Stimulated activated CD4-positive, alpha-beta T cell treated with anti-CD3 and anti-CD28 coated beads, Interleukin-2, amount 100 ng/mL, for 48 hours (primary cell): ENCODE results near the gene MLEC.
"Not testable (repeated sequence)": the region's sequence is repeated elsewhere in the genome, so short reads cannot be mapped to it uniquely, and the experiment has no call there.

Experiments used
- DNase-seq, 2 donors: peaks; one replicate each; pipeline ENCODE4 v3.0.0-alpha.2; 2020

Gene MLEC

DNA sequence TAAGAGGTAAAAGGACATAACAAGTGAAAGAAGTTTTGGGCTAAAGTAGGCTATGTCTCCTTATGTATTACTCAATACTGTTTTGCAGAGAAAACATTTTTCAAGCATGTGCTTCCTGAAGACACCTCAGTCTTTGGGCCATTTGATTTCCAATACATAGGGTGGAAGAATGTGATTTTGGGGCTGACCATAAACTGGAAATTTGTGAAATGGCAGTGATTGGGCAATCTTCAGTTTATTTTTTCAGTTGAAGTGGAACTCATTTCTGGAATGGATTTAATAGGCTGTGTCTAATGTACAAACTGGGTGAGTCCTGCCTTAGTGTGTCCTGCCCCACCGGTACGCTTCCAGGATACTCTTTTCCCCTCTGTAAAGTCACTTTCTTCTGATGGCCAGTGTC, 35.8 kb downstream of the MLEC start:
- no peak for DNase-seq

DNA sequence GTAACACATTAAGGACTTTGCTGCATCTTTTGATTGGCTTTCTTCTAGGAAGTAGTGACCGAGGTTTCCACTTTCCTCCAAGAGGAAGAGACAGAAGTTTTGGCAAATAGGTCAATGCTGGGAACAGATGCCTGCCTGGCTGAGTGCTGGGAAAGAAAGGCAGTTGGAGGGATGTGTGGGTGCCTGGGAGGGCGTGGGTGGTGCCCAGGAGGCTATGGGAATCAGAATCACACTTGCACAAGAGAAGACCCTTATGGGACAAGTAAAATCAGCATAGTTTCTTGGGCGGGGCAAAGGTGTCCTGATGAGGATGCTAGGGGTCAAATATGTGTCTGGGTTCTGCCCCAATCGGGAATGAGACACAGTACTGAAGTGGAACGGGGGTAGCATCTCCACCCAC, 37.8 kb downstream of the MLEC start:
- no peak for DNase-seq

DNA sequence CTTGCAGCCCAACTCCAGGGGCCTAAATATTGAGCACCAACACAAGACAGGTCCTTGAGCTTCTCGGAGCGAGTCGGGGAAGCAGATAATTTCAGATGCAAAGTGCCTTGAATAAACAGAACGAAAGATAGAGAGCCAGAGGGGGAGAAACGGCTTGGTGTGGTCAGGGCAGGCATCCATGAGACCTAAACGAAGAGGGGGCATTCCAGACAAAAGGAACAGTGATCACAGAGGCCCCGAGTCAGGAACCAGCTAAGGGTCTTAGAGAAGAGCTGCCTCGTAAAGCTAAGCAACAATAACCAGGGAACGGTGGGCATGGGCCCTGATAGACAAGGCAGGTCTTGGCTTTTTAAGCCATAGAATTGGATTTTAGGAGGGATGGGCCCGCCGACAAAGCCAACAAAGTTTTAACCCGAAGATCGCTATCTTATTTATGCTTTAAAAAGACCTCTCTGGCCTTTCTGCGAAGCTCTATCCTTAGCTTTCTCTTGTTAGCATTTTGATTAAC, 38.3 kb downstream of the MLEC start:
- no peak for DNase-seq

DNA sequence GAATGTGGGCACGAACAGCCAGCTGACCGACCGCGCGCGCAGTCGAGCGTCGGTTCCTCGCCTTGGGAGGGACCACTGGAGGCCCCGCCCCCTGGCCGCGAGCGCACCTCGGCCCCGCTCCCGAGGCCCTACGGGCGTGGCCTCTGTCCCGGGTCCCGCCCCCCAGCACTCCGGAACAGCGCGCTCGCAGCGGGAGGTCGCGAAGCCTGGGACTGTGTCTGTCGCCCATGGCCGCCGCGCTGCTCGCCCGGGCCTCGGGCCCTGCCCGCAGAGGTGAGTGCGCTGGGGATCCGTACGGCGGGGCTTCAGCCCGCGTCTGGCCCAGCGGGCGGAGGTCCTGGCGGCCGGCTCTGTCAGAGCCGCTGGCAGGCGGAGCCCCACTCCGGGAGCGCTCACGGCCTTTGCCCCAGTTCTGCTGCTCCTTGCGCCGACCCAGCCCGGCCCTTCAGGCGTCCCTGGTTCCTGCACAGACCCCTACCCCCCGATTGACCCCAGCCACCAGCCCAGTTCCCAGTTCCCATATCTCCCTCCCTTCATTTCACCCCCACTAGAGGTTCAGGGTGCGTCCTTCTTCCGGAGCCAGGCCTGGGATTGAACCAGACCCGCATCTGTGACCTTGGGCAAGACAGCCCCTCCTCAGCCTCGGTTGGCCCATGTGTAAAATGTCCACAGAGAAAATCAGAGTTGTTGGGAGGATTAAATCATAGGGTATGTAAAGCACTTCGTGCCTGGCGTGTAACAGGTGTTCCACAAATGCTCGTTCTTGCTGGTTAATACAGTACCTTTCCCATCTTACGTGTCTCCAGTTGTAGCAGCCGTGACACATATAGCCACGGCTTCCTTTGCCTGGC, 38.9 kb downstream of the MLEC start, which contains the start of gene ACADS:
TSS of gene ACADS (plus strand) at position 168 of the 851 bp plus-strand sequence. CDS start at position 228, 60 bp downstream.
- peak; percentile 87 to 88 for DNase-seq

DNA sequence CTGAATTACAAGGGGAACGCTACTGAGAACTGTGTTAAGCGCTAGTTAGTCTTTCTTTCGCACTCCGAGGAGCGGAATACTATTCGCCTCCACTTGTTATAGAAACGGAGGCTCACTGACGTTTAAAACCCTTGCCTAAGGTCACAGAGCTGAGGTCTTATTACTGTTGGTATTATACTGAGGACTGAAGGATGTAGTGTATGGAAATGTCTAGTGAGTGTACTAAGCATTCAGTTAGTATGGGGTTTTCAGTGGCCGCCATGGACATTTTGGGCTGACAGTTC, 39.5 kb downstream of the MLEC start:
- no peak for DNase-seq

DNA sequence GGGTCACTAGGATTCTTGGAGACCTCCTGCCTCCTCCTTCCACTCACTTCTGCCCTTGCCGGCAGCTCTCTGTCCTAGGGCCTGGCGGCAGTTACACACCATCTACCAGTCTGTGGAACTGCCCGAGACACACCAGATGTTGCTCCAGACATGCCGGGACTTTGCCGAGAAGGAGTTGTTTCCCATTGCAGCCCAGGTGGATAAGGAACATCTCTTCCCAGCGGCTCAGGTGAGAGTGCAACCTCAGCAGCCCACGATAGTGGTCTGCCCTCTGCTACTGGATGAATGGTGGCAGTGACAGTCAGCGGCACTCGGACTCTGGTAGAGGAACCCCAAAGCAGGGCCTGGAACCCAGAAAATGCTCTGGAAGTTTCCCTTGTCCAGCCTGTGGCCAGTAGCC, 40.0 kb downstream of the MLEC start:
- DNase-seq = no peak

DNA sequence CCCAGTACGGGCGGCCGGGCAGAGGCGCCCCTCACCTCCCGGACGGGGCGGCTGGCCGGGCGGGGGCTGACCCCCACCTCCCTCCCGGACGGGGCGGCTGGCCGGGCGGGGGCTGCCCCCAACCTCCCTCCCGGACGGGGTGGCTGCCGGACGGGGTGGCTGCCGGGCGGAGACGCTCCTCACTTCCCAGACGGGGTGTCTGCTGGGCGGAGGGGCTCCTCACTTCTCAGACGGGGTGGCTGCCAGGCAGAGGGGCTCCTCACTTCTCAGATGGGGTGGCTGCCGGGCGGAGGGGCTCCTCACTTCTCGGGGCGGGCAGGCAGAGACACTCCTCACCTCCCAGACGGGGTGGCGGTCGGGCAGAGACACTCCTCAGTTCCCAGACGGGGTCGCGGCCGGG, 45.2 kb downstream of the MLEC start:
- not testable (repeated sequence) for DNase-seq

DNA sequence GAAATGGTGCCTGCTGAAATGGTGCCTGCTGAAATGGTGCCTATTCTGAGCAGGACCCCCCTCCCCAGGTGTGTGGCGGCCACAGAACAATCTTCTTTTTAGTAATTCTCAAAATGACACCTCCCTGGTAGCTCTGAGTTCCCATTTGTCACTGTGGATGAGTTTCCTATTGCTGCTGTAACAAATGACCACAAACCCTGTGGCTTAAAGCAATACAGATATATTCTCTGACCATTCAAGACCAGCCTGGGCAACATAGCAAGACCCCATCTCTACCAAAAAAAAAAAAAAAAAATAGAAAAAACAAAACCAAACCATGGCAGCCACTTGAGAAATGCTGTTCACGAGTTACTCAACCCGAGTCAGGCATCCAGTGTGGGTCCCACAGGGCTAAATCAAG, 46.6 kb downstream of the MLEC start:
- DNase-seq = no peak

DNA sequence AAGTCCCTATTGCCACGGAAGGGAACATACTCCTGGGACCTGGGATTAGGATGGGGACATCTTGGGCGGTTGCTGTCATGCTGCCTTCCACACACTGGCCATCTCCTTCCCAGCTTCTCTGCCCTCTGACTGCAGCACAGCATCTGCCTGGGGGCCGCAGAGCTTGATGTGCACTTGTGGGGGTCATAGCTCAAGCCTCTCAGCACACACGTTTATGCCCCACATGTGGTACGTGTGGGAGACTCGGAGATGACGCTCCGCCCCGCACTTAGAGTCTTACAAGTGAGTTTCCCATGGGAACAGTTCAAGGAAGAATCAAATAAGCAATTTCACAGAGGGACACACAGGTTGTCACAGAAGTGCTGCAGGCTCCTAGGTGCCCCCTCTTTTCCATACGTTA, 47.3 kb downstream of the MLEC start:
- DNase-seq = no peak

DNA sequence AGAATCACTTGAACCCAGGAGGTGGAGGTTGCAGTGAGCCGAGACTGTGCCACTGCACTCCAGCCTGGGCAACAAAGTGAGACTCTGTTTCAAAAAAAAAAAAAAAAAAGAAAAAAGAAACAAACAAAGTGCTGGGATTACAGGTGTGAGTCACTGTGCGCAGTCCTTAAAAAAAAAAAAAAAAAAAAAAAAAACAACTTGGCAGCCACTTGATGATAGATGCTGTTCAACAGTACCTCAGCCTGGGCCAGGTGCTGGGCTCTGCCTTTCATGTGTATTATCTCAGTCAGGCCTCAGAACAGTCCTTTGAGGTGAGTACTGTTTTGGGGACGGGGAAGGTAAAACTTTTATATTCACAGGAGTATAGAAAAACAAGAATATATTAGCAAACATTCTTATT, 48.2 kb downstream of the MLEC start:
- no peak for DNase-seq

DNA sequence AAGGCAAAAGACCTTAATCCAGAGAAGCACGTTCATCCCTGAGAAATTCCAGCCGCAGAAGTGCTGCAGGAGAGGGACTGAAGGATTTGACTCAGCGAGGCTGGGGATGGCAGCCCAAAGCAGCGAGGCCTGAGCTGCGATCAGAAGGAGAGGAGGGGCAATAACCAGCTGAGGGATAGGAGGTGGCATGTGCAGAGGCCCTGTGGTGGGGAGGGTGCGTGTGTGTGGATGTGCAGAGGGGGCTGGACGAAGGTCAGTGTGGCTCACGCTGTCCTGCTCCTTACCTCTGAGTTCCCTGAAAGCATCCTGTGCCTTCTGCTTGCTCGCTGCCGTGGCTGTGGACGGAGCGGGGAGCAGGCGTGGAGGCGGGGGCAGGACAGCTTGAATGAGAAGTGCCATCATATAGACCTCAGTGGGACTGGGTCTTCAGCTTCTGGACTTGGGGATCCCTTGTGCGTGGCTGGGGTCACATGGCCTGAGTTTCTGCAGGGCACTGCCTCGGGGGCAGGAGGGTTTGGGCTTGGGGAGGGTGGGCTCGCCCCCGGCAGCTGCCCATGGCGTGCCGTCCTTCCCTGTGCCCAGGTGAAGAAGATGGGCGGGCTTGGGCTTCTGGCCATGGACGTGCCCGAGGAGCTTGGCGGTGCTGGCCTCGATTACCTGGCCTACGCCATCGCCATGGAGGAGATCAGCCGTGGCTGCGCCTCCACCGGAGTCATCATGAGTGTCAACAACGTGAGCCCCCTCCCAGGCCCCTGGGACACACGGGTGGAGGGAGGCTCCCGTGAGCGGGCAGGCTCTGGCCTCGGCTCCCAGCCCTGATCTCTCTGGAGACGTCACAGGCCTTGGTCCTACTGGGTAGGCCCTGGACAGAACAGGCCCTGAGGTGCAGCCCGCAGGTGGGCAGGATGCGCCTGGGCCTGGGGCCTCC, 49.7 kb downstream of the MLEC start:
- DNase-seq = no peak

DNA sequence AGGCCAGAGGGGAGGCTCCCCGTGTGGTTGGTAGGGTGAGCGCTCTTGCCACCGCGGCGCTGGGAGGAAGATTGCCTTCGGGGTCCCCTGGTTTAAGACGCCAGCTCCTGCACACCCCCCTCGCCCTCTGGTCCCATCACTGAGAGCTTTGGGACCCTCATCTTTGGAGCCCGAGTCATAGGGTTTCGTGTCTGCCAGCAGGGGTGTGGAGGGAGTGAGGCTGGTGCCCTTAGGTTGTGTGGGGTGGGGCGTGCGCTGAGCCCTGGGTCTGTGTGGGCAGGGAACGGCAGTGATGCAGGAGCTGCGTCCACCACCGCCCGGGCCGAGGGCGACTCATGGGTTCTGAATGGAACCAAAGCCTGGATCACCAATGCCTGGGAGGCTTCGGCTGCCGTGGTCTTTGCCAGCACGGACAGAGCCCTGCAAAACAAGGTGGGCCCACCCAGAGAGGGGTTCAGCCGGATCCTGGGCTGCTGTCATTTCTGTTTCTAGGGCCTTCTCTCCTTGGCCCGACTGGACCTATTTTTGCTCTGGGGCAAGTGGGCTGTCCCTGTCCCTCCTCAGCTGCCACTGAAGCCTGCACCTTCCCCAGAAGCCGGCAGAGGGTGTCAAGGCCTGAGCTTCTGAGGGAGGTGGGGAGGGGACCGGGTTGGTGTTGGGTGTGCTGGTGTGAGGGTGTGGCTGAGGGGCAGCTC, 50.8 kb downstream of the MLEC start:
- no peak for DNase-seq

DNA sequence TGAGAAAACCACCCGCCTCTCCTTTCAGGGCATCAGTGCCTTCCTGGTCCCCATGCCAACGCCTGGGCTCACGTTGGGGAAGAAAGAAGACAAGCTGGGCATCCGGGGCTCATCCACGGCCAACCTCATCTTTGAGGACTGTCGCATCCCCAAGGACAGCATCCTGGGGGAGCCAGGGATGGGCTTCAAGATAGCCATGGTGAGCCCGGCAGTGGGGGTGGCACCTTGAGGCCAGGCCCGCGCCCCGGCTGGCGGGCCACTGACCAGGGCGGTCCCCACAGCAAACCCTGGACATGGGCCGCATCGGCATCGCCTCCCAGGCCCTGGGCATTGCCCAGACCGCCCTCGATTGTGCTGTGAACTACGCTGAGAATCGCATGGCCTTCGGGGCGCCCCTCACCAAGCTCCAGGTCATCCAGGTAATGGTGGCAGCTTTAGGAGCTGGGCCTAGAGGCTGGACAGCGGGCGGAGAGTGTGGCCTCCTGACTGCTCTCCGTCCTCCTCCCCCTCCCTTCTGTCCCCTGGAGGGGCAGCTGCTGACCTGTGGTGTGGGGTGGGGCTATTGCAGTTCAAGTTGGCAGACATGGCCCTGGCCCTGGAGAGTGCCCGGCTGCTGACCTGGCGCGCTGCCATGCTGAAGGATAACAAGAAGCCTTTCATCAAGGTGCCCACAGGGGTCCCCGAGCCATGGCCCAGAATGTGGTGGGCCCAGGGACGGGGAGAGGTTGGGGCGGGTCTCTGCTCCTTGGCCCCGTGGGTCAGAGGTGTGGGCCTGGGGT, 51.5 kb downstream of the MLEC start:
- no peak for DNase-seq

DNA sequence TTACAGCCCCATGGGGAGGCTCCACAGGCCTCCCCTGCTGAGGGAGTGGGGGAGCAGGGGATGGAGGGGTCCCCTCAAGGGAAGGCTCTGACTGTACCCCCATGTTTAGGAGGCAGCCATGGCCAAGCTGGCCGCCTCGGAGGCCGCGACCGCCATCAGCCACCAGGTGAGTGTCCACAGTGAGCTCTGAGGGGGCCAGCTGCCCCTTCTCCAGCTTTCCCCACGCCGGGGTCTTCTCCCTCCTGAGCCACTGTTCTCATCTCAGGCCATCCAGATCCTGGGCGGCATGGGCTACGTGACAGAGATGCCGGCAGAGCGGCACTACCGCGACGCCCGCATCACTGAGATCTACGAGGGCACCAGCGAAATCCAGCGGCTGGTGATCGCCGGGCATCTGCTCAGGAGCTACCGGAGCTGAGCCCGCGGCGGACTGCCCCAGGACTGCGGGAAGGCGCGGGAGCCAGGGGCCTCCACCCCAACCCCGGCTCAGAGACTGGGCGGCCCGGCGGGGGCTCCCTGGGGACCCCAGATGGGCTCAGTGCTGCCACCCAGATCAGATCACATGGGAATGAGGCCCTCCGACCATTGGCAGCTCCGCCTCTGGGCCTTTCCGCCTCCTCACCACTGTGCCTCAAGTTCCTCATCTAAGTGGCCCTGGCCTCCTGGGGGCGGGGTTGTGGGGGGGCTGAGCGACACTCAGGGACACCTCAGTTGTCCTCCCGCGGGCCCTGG, 52.2 kb downstream of the MLEC start:
- no peak for DNase-seq

DNA sequence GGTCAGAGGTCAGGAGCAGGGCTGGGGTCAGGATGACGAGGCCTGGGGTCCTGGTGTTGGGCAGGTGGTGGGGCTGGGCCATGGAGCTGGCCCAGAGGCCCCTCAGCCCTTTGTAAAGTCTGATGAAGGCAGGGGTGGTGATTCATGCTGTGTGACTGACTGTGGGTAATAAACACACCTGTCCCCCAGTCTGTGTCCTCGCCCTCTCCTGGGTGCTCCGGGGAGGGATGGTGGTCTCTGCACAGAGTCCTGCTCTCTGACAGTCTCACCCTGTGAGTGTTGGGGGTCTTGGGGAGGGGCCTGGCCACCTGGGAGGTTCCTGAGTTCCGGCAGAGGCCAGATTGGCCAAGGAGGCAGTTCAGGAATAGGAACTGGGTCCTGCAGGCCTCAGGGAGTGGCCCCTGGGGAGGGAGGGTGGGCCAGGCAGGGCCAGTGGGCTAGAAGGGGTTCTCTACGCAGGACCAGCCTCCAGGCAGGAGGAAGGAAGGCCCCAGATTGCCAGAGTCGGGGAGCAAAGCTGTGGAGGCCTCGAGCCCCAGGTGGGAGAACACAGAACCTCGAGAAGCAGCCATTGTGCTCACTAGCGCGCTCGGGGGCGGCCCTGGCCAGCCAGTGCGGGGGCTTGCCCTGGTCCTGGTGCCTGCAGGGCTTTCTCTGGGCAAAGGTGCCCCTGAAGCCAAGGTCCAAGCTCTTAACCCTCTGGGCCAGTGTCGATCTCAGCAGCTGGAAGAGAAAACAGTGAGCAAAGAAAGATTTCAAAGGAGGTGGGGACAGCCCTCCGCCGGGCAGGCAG, 53.1 kb downstream of the MLEC start:
- DNase-seq = no peak

DNA sequence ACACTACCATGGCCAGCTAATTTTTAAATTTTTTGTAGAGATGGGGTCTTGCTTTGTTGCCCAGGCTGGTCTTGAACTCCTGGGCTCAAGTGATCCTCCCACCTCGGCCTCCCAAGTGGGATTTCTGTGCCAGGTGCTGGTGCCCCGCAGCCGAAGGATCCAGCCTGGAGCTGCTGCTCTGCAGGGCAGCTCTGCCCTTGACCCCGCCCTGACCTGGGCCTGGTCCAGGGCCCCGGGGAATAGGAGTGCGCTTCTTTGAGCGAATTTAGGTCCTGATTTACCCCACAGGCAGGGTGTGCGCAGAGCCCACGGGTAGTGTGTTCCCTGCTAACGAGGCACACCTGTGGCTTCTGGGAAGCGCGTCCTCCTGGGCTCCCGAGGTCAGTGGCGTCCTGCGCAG, 53.9 kb downstream of the MLEC start:
- no peak for DNase-seq

DNA sequence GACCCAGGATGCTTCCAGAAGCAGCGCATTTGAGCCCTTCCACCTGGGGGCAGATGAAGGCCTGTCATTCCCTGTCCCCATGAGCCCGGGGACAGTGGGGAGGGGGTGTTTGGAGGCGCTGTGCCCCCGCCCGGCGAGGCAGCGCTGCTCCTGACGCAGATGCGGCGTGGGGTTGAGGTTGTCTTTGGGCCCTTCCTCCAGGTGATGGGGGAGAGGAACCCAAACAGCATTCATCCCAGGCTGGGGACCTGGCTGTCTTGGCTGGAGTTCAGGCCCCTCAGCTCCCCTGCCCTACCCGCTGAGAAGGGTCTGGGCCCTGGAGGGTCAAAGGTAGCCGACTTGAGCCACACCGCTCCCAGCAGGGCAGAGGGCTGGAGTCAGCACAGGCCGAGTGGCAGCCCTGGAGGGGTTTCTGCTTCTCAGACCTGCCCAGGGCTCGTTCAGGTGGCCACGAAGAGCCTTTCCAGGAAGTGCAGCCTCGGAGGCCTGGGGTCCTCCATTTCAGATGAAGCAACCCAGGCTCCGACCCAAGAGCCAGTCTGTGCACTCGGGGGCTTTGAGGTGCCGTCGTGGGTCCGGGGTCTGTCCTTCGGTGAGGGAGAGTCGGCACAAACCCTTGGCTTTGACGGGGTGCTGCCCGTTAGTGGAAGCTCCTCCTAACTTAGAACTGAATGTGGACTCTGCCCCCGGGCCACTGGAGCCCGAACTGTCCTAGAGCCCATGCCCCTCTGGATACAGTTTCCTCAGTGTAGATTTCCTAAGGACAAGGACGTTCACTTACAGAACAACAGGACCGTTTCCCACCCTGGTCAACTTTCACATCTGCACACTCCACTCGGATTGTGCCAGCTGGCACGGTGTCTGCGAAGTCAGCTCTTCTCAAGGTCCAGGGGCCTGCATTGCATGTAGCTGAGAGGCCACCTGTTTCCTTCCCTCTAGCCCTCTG, 54.8 kb downstream of the MLEC start:
- DNase-seq = no peak

DNA sequence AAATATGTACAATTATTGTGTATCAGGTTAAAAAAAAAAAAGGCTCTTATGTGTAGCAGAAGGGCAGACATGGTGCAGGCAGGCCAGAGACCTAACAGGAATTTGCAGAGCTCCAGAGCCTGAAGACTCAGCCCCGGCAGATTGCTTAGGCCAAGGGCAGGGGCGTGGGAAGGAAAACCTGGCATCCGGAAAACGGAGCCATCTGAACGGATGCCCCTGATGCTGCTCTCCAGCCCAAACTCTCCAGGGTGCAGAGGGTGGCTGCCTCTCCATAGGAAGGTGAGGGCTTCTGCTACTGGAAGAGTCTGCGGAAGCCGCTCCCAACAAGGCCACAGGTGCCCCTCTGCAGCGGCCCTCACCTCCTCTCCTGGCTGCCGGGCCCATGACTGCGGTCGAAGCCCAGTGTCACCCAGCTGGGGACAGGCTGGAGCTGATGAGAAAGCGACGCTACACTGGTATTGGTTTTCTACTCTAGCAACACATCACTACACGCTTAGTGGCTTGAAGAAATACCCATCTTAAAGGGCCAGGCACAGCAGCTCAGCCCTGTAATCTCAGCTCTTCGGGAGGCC, 58.1 kb downstream of the MLEC start:
- no peak for DNase-seq

DNA sequence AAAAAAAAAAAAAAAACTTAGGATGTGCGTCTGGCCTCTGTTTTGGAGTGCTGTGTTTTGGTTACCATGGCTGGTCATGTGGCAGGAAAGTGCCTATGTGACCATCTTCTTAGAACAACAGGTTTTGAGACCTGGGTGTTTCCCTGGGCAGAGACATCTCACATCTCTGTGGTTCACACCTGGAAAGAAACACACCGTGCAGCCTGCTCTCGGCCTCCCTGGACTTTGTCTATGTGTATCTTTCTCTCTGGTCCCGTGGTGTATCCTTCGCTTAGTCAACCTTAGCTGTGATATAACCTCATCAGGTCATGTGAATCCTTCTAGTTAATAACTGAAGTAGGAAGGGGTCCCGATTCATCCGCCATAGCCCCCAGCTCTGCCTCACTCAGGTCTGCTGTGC, 61.3 kb downstream of the MLEC start:
- DNase-seq = no peak
